Loucy (cell line): ENCODE data around the gene GMEB2.

Experiments
- EZH2phosphoT487 ChIP-seq: fragments of 200-600 bp; IDR thresholded peaks from 2 replicates; pipeline ENCODE4 v1.6.1; 2018; ENCODE audit warnings: antibody characterized with exemption, mild to moderate bottlenecking, moderate library complexity, borderline replicate concordance
- TF ChIP-seq, protein P1 (sequence below): fragments of 200-600 bp; sonication (generic); conservative IDR thresholded peaks from 2 replicates; pipeline ENCODE4 v1.5.1; 2014; ENCODE audit warnings: mild to moderate bottlenecking, antibody characterized with exemption, low read length

DNA sequence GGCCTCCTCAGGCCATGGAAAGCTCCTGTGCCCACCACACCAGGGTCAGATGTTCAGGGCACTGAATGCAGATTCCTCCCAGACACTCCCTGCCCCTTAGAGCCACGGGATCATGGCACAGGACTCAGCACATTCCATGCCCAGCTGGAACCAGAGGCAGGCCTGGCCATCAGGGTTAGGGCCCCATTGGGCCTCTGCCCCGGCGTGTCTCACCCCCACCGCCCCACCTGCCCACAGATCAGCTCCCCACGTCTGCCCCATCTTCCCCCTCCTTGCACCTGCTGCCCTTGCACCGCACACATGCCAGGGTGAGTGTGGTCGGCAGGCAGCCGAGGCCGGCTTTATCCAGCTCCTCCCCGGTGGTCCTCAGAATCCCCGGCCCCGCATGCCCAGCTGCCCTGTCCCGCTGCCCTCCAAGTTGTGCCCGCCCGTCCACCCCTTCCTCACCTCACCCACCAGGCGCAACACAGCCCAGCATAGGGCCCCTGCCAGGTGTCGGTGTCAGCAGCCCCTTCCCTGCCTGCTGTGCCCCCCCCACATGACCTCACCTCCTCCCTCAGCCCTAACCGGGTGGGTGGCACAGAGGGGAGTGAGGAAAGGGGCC, 77.1 kb downstream of the GMEB2 start:
- TF ChIP-seq, protein P1, sequence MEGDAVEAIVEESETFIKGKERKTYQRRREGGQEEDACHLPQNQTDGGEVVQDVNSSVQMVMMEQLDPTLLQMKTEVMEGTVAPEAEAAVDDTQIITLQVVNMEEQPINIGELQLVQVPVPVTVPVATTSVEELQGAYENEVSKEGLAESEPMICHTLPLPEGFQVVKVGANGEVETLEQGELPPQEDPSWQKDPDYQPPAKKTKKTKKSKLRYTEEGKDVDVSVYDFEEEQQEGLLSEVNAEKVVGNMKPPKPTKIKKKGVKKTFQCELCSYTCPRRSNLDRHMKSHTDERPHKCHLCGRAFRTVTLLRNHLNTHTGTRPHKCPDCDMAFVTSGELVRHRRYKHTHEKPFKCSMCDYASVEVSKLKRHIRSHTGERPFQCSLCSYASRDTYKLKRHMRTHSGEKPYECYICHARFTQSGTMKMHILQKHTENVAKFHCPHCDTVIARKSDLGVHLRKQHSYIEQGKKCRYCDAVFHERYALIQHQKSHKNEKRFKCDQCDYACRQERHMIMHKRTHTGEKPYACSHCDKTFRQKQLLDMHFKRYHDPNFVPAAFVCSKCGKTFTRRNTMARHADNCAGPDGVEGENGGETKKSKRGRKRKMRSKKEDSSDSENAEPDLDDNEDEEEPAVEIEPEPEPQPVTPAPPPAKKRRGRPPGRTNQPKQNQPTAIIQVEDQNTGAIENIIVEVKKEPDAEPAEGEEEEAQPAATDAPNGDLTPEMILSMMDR: no peak
- no peak for TF ChIP-seq EZH2phosphoT487
